GM23248 (cell line): ENCODE measurements around the gene CDY1. TPM values are rescaled to one million over a fixed set of nuclear protein-coding genes. Genes with fewer than 3 reads are reported as not detected.
"Not testable (repeated sequence)": the region's sequence is repeated elsewhere in the genome, so short reads cannot be mapped to it uniquely, and the experiment has no call there.

Source experiments
- DNase-seq: peaks from one replicate; pipeline ENCODE4 v3.0.0-alpha.2; 2015
- H2AFZ ChIP-seq: fragments of 200-600 bp; sonication (generic); 2 replicates; pipeline ENCODE4 v1.6.1; 2016; ENCODE audit warnings: antibody characterized with exemption
- H3F3A ChIP-seq: fragments of 200-600 bp; sonication (generic); 2 replicates; pipeline ENCODE4 v1.6.1; 2016; ENCODE audit warnings: mild to moderate bottlenecking, antibody characterized with exemption, mixed run types; ENCODE audit not compliant: insufficient read depth
- H3K27ac ChIP-seq: fragments of 200-600 bp; sonication (generic); 2 replicates; pipeline ENCODE4 v1.5.1; 2016; ENCODE audit warnings: mild to moderate bottlenecking
- H3K27me3 ChIP-seq: fragments of 200-600 bp; sonication (generic); replicated peaks from 2 replicates; pipeline ENCODE4 v1.6.1; 2016; ENCODE audit warnings: mild to moderate bottlenecking; ENCODE audit not compliant: insufficient read depth
- H3K36me3 ChIP-seq: fragments of 200-600 bp; sonication (generic); 2 replicates; pipeline ENCODE4 v1.6.1; 2016; ENCODE audit warnings: low read depth, mild to moderate bottlenecking
- H3K4me1 ChIP-seq: fragments of 200-600 bp; sonication (generic); 2 replicates; pipeline ENCODE4 v1.6.1; 2016; ENCODE audit warnings: mild to moderate bottlenecking; ENCODE audit not compliant: insufficient read depth
- H3K4me2 ChIP-seq: fragments of 200-600 bp; sonication (generic); one replicate; pipeline ENCODE4 v1.6.1; 2016; ENCODE audit warnings: mild to moderate bottlenecking; ENCODE audit not compliant: unreplicated experiment
- H3K4me3 ChIP-seq: fragments of 200-600 bp; sonication (generic); 2 replicates; pipeline ENCODE4 v1.5.1; 2016; ENCODE audit warnings: mild to moderate bottlenecking
- H3K79me2 ChIP-seq: fragments of 200-600 bp; sonication (generic); 2 replicates; pipeline ENCODE4 v1.6.1; 2016; ENCODE audit warnings: mild to moderate bottlenecking; ENCODE audit not compliant: insufficient read depth
- H3K9ac ChIP-seq: fragments of 200-600 bp; sonication (generic); 2 replicates; pipeline ENCODE4 v1.6.1; 2016; ENCODE audit warnings: mild to moderate bottlenecking
- H3K9me2 ChIP-seq: fragments of 200-600 bp; sonication (generic); 2 replicates; pipeline ENCODE4 v1.6.1; 2016; ENCODE audit warnings: mixed run types, mild to moderate bottlenecking, moderate library complexity; ENCODE audit not compliant: insufficient read depth
- H3K9me3 ChIP-seq: fragments of 200-600 bp; sonication (generic); one replicate; pipeline ENCODE4 v1.6.1; 2017; ENCODE audit warnings: low read depth
- H4K20me1 ChIP-seq: fragments of 200-600 bp; sonication (generic); 2 replicates; pipeline ENCODE4 v1.6.0; 2016; ENCODE audit not compliant: insufficient read depth
- WGBS, 2 experiments: methylation state at CpG; one replicate each; pipeline ENCODE4 v1.1.6; 2015 to 2017; ENCODE audit warnings: low lambda C conversion rate in 2 of 2, low coverage in 1 of 2; ENCODE audit errors: missing lambda C conversion rate in 2 of 2; 5-methylcytosine and 5-hydroxymethylcytosine counted together
- in situ Hi-C: fragments of 300-500 bp; cut with MboI; formaldehyde crosslinking; loops from 2 replicates; pipeline ENCODE4 v1.15.0; 2020
- polyA plus RNA-seq: library from polyadenylated mRNA; unstranded; fragments of >200 nt; fragmentation: Nextera tagmentation; extraction: Ambion mirVana; gene quantifications from 2 replicates; pipeline ENCODE4 v1.2.1, GENCODE V29; 2016
- total RNA-seq: library from RNA; depleted of rRNA; stranded (reverse); fragments of >200 nt; shearing (Covaris generic); gene quantifications from 2 replicates; pipeline ENCODE4 v1.2.3, GENCODE V29; 2014; rRNA removed

CDY1 gene, protein sequence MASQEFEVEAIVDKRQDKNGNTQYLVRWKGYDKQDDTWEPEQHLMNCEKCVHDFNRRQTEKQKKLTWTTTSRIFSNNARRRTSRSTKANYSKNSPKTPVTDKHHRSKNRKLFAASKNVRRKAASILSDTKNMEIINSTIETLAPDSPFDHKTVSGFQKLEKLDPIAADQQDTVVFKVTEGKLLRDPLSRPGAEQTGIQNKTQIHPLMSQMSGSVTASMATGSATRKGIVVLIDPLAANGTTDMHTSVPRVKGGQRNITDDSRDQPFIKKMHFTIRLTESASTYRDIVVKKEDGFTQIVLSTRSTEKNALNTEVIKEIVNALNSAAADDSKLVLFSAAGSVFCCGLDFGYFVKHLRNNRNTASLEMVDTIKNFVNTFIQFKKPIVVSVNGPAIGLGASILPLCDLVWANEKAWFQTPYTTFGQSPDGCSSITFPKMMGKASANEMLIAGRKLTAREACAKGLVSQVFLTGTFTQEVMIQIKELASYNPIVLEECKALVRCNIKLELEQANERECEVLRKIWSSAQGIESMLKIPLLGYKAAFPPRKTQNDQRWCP
- not detected in 2 replicates for total RNA-seq
- not detected in 2 replicates for polyA plus RNA-seq

DNA sequence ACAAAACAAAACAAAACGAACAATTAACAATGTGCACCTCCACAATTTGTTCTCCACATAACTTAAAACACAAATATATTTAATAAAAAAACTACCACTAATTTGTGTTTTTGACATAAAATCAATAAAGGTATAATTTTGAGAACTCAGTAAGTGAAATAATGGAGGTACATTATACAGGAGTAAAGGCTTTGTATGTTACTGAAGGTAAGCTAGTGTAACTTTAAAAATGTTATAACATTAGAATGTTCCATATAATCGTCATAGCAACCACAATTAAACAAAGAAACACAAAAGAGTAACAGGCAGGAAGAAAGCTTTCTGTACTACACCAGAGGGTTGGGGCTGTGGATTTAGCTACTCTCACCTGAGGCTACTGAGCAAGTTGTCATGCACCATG, at the start of gene CDY1:
CDY1 (plus strand) TSS at position 301 of the 400 bp plus-strand sequence. CDS start 326 bp downstream, outside the sequence.
- H3K79me2 ChIP-seq, DNase-seq, H3K9me3 ChIP-seq, H3K9ac ChIP-seq, H4K20me1 ChIP-seq, H3K4me3 ChIP-seq, in situ Hi-C loops, H3K4me2 ChIP-seq, H3K27ac ChIP-seq, H3K4me1 ChIP-seq, H3K27me3 ChIP-seq, H3K9me2 ChIP-seq, H3K36me3 ChIP-seq, H3F3A ChIP-seq, H2AFZ ChIP-seq: not testable (repeated sequence)
- WGBS, 2 experiments, result no CpG with 5 or more reads among the region's 2 CpGs

DNA sequence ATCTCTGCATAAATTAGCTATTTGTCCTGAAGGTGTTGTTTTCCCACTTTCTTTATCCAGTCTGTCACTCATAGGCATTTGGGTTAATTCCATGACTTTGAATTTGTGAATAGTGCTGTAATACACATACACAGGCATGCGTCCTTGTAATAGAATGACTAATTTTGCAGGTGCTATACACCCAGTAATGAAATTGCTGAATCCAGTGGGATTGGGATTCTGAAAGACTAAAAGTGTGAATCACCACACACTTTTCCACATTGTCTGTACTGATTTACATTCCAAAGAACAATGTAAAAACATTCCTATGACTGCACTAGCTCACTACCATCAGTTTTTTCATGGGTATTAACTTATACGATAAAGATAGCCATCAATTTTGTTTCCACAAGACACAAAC, 28.6 kb upstream of the CDY1 start:
- no CpG with 5 or more reads among the region's 2 CpGs for WGBS, 2 experiments
- H3K4me2 ChIP-seq, H4K20me1 ChIP-seq, H3K36me3 ChIP-seq, H3F3A ChIP-seq, H3K27me3 ChIP-seq, H3K4me1 ChIP-seq, DNase-seq, H3K27ac ChIP-seq, H2AFZ ChIP-seq, H3K9me2 ChIP-seq, H3K9me3 ChIP-seq, H3K79me2 ChIP-seq, in situ Hi-C loops, H3K9ac ChIP-seq, H3K4me3 ChIP-seq: not testable (repeated sequence)

DNA sequence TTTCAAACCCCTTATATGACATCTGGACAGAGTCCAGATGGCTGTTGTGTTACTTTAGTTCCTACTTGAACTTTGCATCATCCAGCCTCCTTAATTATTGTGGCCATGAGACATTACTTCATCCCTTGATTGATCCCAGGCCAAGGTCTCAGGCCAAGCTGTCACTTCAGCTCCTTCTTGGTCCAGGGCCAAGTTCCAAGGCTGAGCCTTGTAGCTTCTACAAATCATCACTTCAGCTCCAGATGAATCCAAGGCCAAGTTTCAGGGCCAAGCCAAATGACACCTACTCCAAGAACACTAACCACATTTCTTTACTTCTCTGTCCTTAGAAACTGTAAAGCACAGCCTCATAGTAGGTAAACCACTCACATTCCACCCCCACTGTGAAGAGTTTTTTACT, 1.7 kb upstream of the CDY1 start:
- H3K27me3 ChIP-seq, H3K4me3 ChIP-seq, H3K4me2 ChIP-seq, H3F3A ChIP-seq, H3K36me3 ChIP-seq, H3K9me2 ChIP-seq, H3K4me1 ChIP-seq, DNase-seq, H3K79me2 ChIP-seq, H2AFZ ChIP-seq, H3K9me3 ChIP-seq, H3K9ac ChIP-seq, H3K27ac ChIP-seq, in situ Hi-C loops, H4K20me1 ChIP-seq: not testable (repeated sequence)

DNA sequence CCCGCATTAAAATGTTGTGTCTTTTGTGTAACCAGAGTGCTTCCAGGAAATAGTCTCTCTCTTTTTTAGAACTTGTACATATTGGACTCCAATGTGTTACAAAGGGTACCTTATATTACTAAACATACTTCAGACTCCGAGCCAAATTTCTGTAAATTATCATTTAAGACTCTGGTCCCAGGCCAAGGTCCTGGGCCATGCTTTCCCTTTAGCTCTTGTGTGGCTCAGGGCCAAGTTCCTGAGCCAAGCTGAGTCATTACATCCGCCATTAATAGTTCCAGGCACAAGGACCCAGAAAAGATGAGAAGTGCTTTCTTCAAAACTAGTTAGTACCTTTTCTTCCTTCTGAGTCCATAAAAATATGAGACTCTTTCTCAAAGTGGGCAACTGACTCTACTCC, 4.6 kb downstream of the CDY1 start:
- H3K4me1 ChIP-seq, H3K4me3 ChIP-seq, DNase-seq, H3K4me2 ChIP-seq, H3K27ac ChIP-seq, H3K9ac ChIP-seq, H3K27me3 ChIP-seq, H2AFZ ChIP-seq, H3K9me2 ChIP-seq, H4K20me1 ChIP-seq, H3F3A ChIP-seq, H3K36me3 ChIP-seq, H3K79me2 ChIP-seq, in situ Hi-C loops, H3K9me3 ChIP-seq: not testable (repeated sequence)
- no CpG with 5 or more reads among the region's 3 CpGs for WGBS, 2 experiments

DNA sequence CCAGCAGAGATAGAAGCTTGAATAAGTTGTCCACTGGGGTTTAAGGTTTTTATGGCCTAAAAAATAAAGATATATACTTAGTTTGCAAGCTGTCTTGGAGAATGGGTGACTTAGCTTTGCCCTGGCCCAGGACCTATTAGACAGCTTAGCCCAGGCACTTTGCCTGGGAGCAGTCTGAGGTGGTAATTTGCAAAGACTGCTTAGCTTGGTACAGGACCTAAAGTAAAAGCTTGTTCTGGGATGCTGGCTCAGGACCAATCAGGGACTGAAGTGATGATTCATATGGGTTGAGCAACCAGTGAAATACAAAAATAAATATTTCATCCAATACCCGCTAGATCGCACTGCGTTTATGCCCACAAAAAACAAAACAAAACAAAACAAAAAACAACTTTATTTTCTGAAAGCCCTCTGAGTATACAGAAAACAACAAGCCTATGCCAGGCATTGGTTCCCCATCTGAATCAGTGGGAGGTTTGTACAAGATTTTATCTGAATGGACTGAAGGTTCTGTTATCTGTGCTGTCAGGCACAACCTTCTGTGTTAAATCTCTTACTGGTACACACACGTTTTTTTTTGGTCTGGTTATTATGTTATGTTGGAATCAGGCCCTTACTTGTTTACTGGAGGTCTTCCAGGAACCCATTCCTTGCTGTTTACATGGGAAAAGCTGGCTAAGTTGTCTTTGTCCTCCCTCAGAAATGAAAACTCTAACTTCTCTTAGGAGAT, 8.6 kb downstream of the CDY1 start:
- H3K9me2 ChIP-seq, H4K20me1 ChIP-seq, H3K4me3 ChIP-seq, H3K27ac ChIP-seq, H3K27me3 ChIP-seq, H2AFZ ChIP-seq, in situ Hi-C loops, H3F3A ChIP-seq, DNase-seq, H3K9me3 ChIP-seq, H3K4me2 ChIP-seq, H3K9ac ChIP-seq, H3K4me1 ChIP-seq, H3K79me2 ChIP-seq, H3K36me3 ChIP-seq: not testable (repeated sequence)
- WGBS, 2 experiments, result no CpG with 5 or more reads among the region's 4 CpGs

DNA sequence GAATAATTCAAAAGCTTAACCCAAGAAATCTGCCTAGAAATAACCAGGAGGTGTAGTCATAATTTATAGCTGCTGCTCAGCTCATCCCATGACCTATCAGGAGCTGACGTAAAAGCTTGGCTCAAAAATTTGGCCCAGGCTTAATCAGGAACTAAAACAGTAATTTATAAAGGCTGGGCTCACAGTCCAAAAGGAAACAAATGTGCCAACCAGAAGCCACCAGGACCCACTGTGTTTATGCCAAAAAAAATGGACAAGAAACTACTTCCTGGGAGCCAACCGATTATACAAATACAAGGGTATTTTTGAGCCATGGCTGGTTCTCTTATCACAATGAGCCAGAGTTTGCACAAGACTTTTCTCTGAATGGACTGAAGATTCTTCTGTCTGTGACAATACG, 17.9 kb downstream of the CDY1 start:
- H3K4me3 ChIP-seq, H3K36me3 ChIP-seq, H4K20me1 ChIP-seq, H3K79me2 ChIP-seq, in situ Hi-C loops, H3F3A ChIP-seq, H3K27me3 ChIP-seq, H3K9me3 ChIP-seq, H3K4me1 ChIP-seq, H3K27ac ChIP-seq, H2AFZ ChIP-seq, H3K4me2 ChIP-seq, DNase-seq, H3K9ac ChIP-seq, H3K9me2 ChIP-seq: not testable (repeated sequence)
- WGBS, 2 experiments, result no CpG with 5 or more reads among the region's 3 CpGs

DNA sequence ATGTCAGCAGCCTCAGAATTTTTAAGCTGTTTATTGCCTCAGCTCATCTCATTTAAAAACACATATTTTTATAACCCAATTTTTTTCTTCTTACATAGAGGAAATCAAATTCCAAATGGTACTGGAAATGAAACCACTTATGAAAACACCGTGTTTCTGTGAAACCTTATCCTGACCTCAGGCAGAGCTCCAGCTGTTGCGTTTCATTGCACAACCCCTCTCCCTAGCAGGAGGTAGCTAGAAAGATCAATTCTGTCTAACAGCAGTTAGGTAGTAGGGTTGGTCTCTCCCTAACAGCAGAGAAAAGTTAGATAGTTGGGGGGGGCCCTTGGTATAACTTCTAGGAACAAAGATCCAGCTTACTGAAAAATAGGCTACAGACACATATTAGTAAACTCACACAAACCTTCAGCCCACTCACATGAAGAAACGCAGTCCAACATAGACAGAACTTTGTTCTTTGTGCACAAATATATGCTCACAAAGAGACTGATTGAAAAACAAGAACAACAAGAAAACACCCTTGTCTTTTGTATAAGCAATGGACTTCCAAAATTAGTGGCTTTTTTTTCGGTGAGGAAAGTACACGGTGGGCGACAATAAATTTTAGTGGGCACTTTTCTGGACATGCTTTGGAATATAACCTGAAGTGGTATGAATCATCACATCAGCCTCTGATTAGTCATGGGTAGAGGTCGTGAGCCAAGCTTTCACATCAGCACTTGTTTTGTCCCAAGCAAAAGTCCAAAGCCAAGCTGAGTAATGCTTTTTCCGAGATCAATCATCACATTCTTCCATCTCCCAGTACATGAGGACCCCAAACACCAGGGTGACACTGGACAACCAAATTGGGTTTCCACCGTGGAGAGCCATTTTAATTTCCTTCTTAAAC, 21.4 kb downstream of the CDY1 start:
- H3K36me3 ChIP-seq, H3K27me3 ChIP-seq, H3K79me2 ChIP-seq, H3K9ac ChIP-seq, in situ Hi-C loops, H3K4me1 ChIP-seq, H3K4me2 ChIP-seq, H3K9me2 ChIP-seq, H4K20me1 ChIP-seq, DNase-seq, H3K27ac ChIP-seq, H3F3A ChIP-seq, H3K4me3 ChIP-seq, H2AFZ ChIP-seq, H3K9me3 ChIP-seq: not testable (repeated sequence)
- no CpG with 5 or more reads among the region's 9 CpGs for WGBS, 2 experiments
